HS-5 (cell line): ENCODE measurements around the gene MAT2B.

Source experiments
- DNase-seq: peaks from one replicate; pipeline ENCODE4 v3.0.0-alpha.2; 2012; ENCODE audit warnings: low read depth

MAT2B gene

DNA sequence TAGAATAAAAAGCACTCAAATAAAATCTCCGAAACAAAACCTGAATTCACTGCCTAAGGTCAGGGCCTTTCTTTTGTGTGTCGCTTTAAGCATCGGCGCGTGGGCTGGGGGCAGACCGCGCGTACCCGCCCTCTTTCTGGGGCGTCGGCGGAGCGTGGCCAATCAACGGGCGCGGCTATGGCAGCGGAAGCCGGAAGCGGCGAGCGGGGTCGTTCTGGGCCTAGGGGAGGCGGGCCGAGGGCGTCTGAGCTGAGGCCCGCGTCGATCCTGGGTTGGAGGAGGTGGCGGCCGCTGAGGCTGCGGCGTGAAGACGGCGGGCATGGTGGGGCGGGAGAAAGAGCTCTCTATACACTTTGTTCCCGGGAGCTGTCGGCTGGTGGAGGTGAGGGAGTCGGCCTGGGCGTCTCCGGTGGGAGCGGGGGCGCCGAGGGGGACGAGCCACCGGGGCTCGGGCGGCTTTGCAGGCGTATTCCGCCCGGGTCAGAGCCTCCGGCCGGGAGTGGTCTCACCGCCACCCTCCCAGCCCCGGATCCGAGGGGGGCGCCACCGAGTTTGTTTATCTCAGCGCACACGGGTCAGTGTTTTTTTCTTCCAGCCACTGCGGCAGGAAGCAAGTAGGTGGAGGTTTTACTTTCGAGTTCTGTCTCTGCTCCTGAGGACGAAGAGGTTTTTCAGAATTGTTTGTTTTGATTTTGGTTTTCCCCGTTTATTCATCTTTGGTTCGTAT is at the start of gene MAT2B:
Gene MAT2B, plus strand, starts transcription at position 252 of the 727 bp plus-strand sequence. Its CDS starts 68 bp downstream, at position 320.
- DNase-seq, result peak; percentile 71

DNA sequence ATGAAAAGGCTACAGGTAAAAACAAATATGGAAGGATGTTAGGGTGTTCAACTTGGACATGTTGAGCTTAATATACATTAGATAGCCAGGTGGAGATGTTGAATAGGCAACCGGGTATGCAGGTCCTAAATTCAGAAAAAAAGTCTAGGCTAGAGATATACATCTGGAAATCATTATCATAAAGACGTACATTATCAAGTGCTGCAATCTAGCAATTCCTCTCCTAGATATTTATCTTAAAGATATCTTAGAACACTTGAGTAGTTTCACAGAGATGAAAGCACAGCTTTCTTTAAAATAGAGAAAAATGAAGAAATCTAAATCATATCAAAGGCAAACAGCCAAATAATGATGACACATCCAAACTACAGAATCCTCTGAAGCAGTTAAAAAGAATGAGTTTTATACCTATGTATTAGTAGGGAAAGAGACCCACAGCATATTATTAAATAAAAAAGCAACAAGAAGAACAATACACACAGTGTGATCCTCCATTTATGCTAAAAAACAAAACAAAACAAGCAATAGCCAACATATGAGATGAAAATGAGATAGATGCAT is 49.3 kb upstream of the MAT2B start:
- no peak for DNase-seq

DNA sequence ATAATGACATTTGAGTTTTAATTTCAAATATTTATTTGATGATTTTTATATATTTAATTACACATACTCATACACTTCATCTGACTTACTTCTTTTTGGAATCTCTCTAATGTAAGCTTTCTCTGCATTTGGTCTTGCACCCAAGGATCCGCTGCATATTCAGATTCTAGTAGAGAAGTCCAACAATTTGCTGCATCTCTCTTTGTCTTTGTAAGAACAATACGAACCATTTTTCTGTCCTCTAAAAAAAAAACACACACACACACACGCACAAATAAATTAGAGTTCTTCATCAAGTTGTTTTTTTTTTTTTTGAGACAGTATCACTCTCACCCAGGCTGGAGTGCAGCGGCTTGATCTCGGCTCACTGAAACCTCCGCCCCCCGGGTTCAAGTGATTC is 48.6 kb upstream of the MAT2B start:
- DNase-seq, result no peak

DNA sequence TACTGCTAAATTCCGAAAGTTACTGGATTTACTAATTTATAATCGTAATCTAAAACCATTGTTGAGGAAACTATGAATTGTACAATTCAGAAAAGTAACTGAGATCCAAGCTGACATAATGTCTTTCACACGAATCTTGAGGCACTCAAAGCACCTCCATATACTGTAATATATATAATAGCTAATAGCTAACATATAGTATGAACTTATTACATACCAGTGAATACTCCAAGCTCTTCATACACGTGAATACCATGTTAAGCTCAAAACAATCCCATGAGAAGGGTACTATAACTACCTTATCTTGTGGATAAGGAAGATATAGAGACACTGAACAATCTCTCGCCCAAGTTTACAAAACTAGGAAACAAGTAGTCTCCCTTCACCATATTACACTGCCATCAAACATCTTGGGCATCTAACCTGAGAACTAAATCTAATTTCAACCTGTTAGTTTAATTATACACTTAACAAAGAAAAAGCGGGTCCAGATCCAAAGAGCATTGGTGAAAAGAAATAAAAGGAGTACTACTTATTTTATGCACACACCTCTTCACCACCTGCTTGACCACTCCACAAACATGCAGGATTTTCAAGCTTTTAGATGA is 46.5 kb upstream of the MAT2B start:
- DNase-seq, result no peak

DNA sequence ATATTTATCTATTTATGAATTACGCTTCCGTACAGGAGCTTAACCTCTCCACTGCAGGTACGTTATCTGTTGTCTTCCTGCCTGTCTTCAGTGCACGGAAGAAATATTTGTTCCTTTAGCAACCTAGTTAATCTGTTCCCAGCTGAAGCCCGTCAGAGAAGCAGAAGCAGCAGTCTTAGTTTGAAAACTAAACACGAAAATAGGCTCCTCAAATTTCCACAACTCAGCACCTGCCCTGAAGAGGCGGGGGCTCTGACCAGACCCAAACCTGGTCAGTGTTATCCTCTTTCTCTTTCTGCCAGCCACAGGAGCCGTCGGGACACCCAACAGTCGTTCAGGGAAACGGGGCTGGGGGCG is 46.0 kb upstream of the MAT2B start:
- DNase-seq, result peak; percentile 9

DNA sequence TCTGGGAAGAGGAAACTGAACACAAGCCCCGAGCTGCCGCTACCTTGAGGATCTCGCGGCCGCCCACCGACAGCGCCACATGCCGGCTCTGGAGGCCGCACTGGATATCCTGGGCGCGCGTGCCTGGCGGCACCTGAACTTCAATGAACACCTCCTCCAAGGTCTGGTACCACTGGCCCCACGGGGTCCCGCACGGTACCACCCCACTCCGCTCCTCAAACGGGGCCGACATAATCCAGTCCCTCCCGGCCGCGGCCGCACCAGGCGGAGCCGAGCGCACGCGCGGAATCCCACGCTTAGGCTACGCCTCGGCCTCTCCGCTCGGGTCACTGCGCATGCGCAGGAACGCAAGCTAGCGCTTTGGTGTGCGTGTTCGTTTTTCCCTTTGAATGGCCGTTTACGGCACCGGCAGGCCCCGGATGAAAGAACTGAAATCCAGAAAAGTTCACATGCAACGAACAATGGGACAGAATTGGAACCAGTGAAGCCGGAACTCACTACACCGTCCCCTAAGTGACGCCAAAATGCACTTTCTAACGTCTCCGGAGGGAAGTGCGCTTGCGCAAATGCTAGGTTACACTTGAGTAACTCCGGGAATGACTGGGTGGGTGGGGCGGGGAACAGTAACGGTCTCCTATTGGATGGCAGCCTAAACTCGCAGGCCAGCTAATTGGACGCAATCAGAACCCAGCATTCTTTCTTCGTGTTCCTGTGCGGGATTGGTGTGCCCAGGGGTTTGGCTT is 45.4 kb upstream of the MAT2B start, which contains the start of gene NUDCD2:
Gene NUDCD2, minus strand, starts transcription at position 284 of the 743 bp plus-strand sequence. Its CDS starts 52 bp downstream, at position 232.
- peak; percentile 95 for DNase-seq

DNA sequence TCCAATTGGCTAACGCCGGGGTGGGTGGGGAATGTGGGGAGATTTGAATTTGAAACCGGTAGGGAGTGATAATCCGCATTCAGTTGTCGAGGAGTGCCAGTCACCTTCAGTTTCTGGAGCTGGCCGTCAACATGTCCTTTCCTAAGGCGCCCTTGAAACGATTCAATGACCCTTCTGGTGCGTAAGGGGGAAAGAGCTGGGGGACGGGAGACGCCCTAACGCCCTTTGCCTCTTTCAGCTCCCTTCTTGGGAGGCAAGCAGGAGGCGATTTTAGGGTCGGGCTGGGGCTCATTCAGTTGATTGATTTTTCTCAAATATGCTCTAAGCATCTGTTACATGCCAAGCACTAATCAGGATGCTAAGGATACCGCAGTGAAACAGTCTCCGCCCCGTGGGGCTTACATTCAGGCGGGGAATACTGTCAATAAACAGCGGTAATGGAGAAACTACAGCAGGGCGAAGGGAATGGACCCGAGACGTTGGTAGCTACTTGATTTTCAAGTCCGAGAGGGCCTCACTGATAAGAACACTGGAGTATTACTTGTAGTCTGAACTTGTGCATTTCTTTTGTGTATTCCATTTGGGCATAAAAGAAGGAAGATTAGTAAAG is 44.8 kb upstream of the MAT2B start, which contains the start of gene HMMR:
Gene HMMR, plus strand, starts transcription at position 71 of the 610 bp plus-strand sequence. Its CDS starts 61 bp downstream, at position 132.
- DNase-seq, result no peak

DNA sequence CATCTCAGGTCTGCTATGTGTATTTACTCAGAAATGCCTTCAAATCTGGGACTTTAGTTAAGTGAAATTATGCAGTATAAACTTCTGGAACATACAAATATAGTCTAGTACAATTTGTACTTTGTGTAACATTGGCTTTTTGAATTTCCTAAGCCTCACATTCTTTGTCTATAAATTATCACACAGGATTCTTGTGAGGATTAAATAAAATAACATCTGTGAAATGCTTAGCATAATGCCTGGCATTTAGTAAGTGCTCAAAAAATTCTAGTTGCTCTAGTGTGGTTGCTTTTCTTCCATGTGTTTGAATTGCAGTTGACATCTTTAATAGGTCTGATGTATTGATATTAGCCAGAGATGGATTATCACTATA is 42.4 kb upstream of the MAT2B start:
- DNase-seq, result no peak

DNA sequence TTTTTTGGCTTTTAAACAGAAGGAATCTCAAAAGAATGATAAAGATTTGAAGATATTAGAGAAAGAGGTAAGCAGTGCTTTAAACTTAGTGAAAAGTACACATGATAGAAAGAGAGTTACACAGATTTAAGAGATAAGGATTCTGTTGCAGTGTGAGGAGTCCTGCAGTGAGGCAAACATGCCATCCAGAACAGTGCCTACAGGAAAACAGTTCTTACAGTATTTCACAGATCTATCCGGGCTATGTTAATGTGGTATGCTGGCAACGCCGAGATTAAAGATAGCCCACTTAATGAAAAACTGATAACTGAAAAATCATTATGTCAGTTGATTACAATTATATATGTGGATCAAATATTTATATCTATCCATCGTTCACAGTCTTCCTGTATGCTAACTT is 37.7 kb upstream of the MAT2B start:
- DNase-seq, result no peak

DNA sequence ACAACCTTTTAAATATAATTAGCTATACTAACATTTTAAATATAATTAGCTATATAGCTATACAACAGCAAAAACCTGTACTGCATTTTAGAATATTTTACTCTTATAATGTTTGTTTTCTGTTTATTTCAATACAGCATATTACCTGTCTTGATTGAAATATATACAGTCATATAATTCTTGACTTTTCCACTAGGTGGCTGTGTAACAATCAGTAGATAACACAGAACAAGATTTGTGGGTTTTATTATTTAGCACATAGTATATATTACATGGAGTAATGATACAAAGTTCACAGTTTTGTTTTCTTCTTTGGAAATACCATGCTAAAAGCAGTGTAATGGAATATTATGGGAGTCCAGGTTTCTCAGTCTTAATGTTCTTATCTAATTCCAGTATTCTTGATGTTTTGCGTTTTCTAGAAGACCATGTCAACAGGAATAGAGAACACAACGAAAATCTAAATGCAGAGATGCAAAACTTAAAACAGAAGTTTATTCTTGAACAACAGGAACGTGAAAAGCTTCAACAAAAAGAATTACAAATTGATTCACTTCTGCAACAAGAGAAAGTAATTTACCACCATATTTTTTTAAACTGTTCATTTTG is 31.7 kb upstream of the MAT2B start:
- DNase-seq, result no peak

DNA sequence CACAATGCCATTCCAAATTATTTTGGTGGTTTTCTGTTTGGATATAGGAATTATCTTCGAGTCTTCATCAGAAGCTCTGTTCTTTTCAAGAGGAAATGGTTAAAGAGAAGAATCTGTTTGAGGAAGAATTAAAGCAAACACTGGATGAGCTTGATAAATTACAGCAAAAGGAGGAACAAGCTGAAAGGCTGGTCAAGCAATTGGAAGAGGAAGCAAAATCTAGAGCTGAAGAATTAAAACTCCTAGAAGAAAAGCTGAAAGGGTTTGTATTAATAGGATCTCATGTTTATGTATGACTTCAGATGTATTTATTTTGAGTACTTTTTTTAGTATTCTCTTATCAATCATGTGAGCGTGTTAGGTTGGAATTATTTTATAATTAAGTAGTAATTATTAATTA is 30.0 kb upstream of the MAT2B start:
- no peak for DNase-seq

DNA sequence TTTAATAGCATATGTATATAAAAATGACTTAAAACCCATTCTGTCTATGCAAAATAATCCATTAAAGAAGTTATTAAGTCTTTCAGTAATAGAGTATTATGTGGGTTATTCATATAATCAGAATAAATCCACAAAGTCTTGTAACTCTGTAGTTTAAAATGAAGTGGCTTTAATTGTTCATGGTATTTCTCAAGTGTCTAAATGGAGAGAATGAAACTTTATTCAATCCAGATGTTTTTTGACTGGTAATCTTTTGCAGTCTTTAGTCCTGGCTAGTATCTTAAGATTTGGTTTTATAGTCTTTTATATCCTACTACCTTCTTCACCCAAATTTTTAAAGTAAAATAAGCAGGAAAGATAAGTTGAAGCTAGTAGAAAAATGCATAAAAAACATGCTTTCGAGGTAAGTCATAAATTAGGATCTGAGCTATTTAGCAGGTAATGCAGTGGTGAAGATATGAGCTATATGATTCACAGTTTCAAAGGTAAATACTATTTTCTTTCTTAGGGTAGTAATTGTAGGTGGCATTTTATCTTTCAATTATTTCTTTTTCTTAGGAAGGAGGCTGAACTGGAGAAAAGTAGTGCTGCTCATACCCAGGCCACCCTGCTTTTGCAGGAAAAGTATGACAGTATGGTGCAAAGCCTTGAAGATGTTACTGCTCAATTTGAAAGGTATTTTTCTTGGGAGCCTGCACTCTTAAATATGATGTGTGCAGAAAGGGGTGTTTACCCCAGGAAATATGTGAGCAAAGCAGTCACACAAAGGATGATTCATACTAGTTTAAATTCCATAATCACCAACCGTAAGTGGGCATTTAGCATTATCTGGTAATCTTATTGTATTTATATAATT is 27.1 kb upstream of the MAT2B start:
- DNase-seq, result peak; percentile 38

DNA sequence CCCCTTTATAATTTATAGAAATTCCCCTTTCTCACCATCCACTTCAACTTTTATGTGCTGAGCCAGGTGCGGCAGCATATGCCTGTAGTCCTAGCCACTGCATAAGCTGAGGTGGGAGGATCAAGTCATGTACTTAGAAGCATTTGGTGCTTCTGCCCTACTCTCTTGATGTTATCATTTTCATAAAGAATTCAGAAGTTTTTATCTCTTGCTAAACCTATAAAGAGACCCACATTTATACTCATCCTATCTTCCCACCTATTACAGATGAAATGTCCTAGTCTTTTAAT is 26.5 kb upstream of the MAT2B start:
- no peak for DNase-seq

DNA sequence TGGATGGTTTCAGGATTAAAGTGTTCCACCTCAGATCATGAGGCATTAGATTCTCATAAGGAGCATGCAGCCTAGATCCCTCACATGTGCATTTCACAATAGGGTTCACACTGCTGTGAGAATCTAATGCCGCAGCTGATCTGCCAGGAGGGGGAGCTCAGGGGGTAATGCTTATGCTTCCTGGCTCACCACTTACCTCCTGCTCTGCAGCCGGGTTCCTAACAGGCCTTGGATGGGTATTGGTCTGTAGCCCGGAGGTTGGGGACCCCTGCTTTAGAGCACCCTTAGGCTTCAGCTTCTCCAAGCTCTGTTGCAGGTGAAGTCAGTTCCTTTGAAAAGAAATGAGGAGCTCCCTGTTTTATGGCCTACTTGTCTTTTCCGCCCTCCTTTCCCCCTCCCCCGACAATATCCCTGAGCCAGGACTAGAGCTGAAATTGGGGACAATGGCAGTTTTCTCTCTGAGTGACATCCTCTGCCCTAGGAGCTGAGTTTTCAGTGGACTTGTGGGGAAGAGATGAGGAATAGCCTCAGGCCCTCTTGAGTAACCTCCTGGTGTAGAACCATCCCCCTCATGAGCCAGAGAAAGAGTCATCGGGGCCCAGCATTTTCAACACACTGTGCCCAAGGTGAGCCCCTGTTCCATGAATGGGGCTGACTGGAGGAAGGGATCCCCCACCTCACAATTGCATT is 16.2 kb upstream of the MAT2B start:
- DNase-seq, result no peak

DNA sequence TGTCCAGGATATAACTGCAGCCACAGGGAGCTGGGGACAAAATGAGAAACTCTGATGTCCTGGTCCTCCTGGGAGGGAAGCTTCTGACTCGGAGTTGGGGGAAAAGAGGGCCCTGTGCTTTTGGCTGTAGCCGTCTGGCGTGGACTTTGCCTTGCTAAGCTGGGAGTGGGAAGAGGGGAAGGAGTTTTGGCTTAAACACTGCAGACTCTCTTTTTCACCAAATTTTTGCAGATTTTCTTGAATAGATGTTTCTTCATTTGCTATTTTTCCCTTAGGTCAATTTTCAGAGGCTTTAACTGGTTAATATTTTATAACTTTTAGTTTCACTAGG is 15.7 kb upstream of the MAT2B start:
- no peak for DNase-seq

DNA sequence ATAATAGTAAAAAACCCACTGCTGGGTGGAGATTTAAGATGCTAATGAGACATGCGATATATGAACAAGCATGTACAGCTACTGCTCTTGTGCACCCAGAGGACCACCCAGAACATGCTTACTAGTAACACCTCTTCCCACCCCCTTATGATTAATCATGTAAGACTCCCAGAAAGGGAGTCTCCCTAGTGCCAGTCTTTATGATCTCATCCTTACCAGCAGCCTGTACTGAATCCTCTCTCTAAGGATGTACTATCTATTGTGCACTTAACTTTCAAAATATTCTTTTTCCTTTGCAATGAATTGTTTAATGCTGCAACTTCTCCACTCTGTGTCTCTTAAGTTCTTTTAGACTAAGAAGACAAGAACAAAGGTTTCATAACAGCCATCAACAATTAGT is 9.1 kb upstream of the MAT2B start:
- DNase-seq, result no peak

DNA sequence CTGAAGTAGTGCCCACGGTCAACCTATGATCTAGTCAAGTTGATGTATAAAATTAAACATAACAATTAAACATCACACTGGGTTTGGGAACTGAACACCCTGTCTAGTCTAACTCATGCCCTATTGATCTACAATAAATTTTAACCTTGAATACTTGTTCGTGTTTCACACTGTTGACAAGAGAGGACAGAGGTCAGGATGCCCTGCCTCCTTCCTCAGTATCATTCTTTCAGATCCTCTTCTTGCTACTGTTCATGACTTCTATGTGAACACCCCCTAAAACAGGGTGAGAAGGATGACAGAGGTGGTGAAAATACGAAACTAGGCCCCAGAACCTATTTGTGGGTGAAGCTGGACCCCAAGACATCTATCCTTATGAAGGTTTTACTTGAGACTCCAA is 8.1 kb upstream of the MAT2B start:
- no peak for DNase-seq

DNA sequence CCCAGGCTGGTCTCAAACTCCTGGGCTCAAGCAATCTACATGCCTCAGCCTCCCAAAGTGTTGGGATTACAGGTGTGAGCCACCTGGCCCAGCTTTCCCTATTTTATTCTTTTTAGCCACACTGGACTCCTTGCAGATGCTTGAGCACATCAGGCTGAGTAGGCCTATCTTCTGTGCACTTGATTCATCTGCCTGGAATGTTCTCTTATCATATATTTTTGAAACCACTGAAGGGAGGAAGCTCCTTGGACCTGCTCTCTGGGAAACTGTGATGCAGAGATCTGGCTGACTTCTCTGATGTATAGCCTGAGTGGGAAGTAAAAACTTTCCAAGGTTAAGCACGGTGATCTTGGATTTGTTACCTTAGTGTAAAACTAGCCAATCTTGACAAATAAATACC is 6.5 kb upstream of the MAT2B start:
- peak; percentile 59 for DNase-seq

DNA sequence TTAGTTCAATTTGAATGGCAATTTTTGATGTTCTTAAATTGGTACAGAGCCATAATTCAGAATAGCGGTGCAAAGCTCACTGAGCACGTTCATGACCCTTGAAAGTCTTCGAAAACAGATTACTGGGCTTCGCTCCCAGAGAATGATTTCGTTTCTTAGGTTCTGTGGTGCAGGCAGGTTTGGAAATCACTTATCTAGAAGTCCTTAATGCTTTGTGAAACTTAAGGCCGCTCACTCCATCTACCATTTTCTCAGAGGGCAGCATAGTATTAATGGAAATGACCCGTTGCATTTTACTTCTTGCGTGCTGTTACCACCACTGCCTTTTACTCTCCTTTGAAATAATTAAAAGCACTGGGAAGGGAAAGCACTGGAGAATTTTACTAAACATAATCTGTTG is 2.9 kb upstream of the MAT2B start:
- DNase-seq, result no peak
